ENCODE measurements around the gene DICER1. TPM values are rescaled to one million over a fixed set of nuclear protein-coding genes. Genes with fewer than 3 reads are reported as not detected.
A peak's percentile ranks its signal among the peaks of the same experiment; 100 is the strongest.

Gene DICER1
- total RNA-seq, 2 donors from 2014 or later: 47.7 to 85.0 TPM

DNA sequence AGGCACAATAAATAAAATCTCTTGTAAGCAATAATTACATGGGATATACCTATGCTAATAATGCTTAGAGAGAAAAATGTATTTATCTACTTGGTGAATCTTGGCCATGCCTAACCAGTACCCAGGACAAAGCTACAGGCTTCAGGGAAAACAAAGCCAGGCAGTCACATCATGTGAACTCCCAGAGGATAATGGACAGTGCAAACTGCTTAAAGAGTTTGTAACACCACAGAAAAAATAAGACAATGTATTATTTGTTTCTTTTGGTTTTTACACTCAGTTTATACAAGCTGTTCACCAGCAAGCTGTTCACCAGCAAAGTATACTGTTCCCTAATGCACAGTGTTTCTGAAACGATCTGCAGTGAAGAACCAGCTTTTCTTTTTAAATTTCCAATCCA is 38.0 kb downstream of the DICER1 start:
- no peak for TF ChIP-seq CTCF (IDR thresholded peaks at IDR 0.05)
- TF ChIP-seq POLR2A (IDR thresholded peaks at IDR 0.05): no peak
- Histone ChIP-seq H3K27ac (no peak overlapping the region), H3K4me3 (no peak overlapping the region), H3K4me1 (no peaks in the 10 kb centered on the region), H3K9me3 (no peaks in the 10 kb centered on the region), H3K27me3 (no peaks in the 10 kb centered on the region), H3K36me3 (replicated peaks in 1 of 2; ENCODE audit: insufficient read depth in 1 of 2, low read depth in 2 of 2) (peaks cover 0 to 10% of the 10 kb centered on the region in 2 donors)
- ATAC-seq: no peak
- DNase-seq: no peak
- 70 to 71% methylated on average over 1 of the region's 1 CpG for WGBS, 2 donors
- intact Hi-C loops (cut with DNase I): no loop called here

- WGBS, 2 donors: 94% methylated on average over 14 of the region's 14 CpGs
- H3K9me3 ChIP-seq: no peaks in the 10 kb centered on the region
- ATAC-seq: no peak
- H3K27me3 ChIP-seq: no peaks in the 10 kb centered on the region
- no peak overlapping the region for H3K27ac ChIP-seq
- DNase-seq: no peak
- intact Hi-C loops (cut with DNase I): no loop called here
- no peak for TF ChIP-seq POLR2A (IDR thresholded peaks at IDR 0.05)
- TF ChIP-seq CTCF (IDR thresholded peaks at IDR 0.05): no peak
- peaks cover 0 to 8% of the 10 kb centered on the region in 2 donors for H3K36me3 ChIP-seq (replicated peaks in 1 of 2; ENCODE audit: insufficient read depth in 1 of 2, low read depth in 2 of 2)
- no peak overlapping the region for H3K4me3 ChIP-seq
- H3K4me1 ChIP-seq: no peaks in the 10 kb centered on the region
Observed at GRCh38 chr14:95117937-95118721, 39.2 kb downstream of the DICER1 start.

- WGBS, 2 donors: 93 to 96% methylated on average over 4 of the region's 4 CpGs
- ATAC-seq: no peak
- H3K4me3 ChIP-seq: no peak overlapping the region
- H3K9me3 ChIP-seq: no peaks in the 10 kb centered on the region
- no peak overlapping the region for H3K27ac ChIP-seq
- TF ChIP-seq CTCF (IDR thresholded peaks at IDR 0.05): no peak
- no peak for TF ChIP-seq POLR2A (IDR thresholded peaks at IDR 0.05)
- H3K36me3 ChIP-seq (replicated peaks in 1 of 2; ENCODE audit: insufficient read depth in 1 of 2, low read depth in 2 of 2): peaks cover 0 to 21% of the 10 kb centered on the region in 2 donors
- intact Hi-C loops (cut with DNase I): no loop called here
- DNase-seq: no peak
- H3K27me3 ChIP-seq: no peaks in the 10 kb centered on the region
- no peaks in the 10 kb centered on the region for H3K4me1 ChIP-seq
Observed at GRCh38 chr14:95113476-95113875, 43.9 kb downstream of the DICER1 start.

GRCh38 chr14:95111507-95112164 is 45.7 kb downstream of the DICER1 start:
- no peaks in the 10 kb centered on the region for H3K4me1 ChIP-seq
- ATAC-seq (no peak), DNase-seq (no peak)
- peaks cover 0 to 27% of the 10 kb centered on the region in 2 donors for H3K36me3 ChIP-seq (replicated peaks in 1 of 2; ENCODE audit: insufficient read depth in 1 of 2, low read depth in 2 of 2)
- no peak for TF ChIP-seq CTCF (IDR thresholded peaks at IDR 0.05)
- TF ChIP-seq POLR2A (IDR thresholded peaks at IDR 0.05): no peak
- H3K27me3 ChIP-seq: no peaks in the 10 kb centered on the region
- H3K4me3 ChIP-seq: peak overlapping the region in 1 of 2 donors; percentile 4
- H3K27ac ChIP-seq: no peak overlapping the region
- 82 to 91% methylated on average over 2 of the region's 2 CpGs for WGBS, 2 donors
- no peaks in the 10 kb centered on the region for H3K9me3 ChIP-seq
- intact Hi-C loops (cut with DNase I): no loop called here
